ENCODE data around the gene UBE2QL1. TPM values are rescaled to one million over a fixed set of nuclear protein-coding genes. Genes with fewer than 3 reads are reported as not detected.

Gene UBE2QL1
- total RNA-seq, 1 experiment from 2014 or later = 0.11 TPM

- Histone ChIP-seq H3K4me2 (ENCODE audit: insufficient read depth, insufficient read length, low read length) (no peak overlapping the region), H3K4ac (ENCODE audit: low read depth, low read length) (no peak overlapping the region), H3T11ph (ENCODE audit: low read length) (no peak overlapping the region), H3K23ac (ENCODE audit: insufficient read length, low read depth, low read length) (no peak overlapping the region), H4K20me1 (ENCODE audit: control insufficient read depth, insufficient read depth, insufficient read length) (no peaks in the 10 kb centered on the region), H4K8ac (replicated peaks; ENCODE audit: insufficient read length, low read depth, low read length) (no peak overlapping the region), H2BK120ac (ENCODE audit: low read depth, low read length, poor library complexity, severe bottlenecking) (no peak overlapping the region), H2BK15ac (ENCODE audit: low read depth, low read length) (no peak overlapping the region), H3K23me2 (ENCODE audit: insufficient read length, low read depth, low read length, poor library complexity, severe bottlenecking) (no peaks in the 10 kb centered on the region), H3K9ac (ENCODE audit: extremely low read depth, insufficient read length, low read length) (no peak overlapping the region), H3K27me3 (ENCODE audit: insufficient read depth, low read length) (no peaks in the 10 kb centered on the region), H3K18ac (ENCODE audit: insufficient read length, low read depth, low read length) (no peak overlapping the region), H4K91ac (ENCODE audit: insufficient read length, low read depth, low read length) (no peak overlapping the region), H4K5ac (ENCODE audit: insufficient read length, low read depth, low read length) (no peak overlapping the region), H2BK12ac (ENCODE audit: insufficient read length, low read depth, low read length) (no peak overlapping the region), H3K56ac (ENCODE audit: insufficient read length, low read depth, low read length) (no peak overlapping the region), H3K79me1 (ENCODE audit: insufficient read depth, low read depth, low read length, poor library complexity, severe bottlenecking) (no peaks in the 10 kb centered on the region), H2AK5ac (ENCODE audit: insufficient read length, low read length) (no peak overlapping the region), H3K14ac (ENCODE audit: insufficient read depth, low read length) (no peak overlapping the region), H2BK5ac (ENCODE audit: insufficient read length, low read length) (no peak overlapping the region), H3K9me3 (ENCODE audit: control insufficient read depth, low read depth, low read length) (no peaks in the 10 kb centered on the region), H3K27ac (ENCODE audit: insufficient read length, low read depth, low read length) (no peak overlapping the region), H3K79me2 (ENCODE audit: insufficient read depth, low read length) (no peaks in the 10 kb centered on the region), H3K4me1 (ENCODE audit: insufficient read depth, low read length) (no peaks in the 10 kb centered on the region), H2AFZ (ENCODE audit: low read length) (no peak overlapping the region), H2BK20ac (ENCODE audit: low read depth, low read length, poor library complexity, severe bottlenecking) (no peak overlapping the region)
- WGBS (ENCODE audit: extremely low coverage, insufficient read length, low lambda C conversion rate) = no CpG with 5 or more reads among the region's 6 CpGs
- H3K27me3 Mint-ChIP-seq (ENCODE audit: low read depth) = peaks cover 27% of the 10 kb centered on the region
- peaks cover 0 to 5% of the 10 kb centered on the region in 2 experiments; a peak in 1 of 5 replicates for H3K9me3 Mint-ChIP-seq
- no peak for DNase-seq
- TF ChIP-seq, protein P1, sequence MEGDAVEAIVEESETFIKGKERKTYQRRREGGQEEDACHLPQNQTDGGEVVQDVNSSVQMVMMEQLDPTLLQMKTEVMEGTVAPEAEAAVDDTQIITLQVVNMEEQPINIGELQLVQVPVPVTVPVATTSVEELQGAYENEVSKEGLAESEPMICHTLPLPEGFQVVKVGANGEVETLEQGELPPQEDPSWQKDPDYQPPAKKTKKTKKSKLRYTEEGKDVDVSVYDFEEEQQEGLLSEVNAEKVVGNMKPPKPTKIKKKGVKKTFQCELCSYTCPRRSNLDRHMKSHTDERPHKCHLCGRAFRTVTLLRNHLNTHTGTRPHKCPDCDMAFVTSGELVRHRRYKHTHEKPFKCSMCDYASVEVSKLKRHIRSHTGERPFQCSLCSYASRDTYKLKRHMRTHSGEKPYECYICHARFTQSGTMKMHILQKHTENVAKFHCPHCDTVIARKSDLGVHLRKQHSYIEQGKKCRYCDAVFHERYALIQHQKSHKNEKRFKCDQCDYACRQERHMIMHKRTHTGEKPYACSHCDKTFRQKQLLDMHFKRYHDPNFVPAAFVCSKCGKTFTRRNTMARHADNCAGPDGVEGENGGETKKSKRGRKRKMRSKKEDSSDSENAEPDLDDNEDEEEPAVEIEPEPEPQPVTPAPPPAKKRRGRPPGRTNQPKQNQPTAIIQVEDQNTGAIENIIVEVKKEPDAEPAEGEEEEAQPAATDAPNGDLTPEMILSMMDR (conservative IDR thresholded peaks at IDR 0.05) = no peak
- H3K27ac Mint-ChIP-seq = no peak overlapping the region
- H3K36me3 Mint-ChIP-seq (ENCODE audit: insufficient read depth in 1 of 3, low read depth in 3 of 3) = no peaks in the 10 kb centered on the region
- H3K4me3 Mint-ChIP-seq = no peak overlapping the region
- H3K4me1 Mint-ChIP-seq = peaks cover 0 to under 1% of the 10 kb centered on the region in 2 experiments; a peak in 2 of 4 replicates
Measured at GRCh38 chr5:6540111-6540827, 91.6 kb downstream of the UBE2QL1 start.
